Measurements from ENCODE around the gene MYO3A. TPM values are rescaled to one million over a fixed set of nuclear protein-coding genes. Genes with fewer than 3 reads are reported as not detected.

MYO3A gene
- not detected in 2 replicates for total RNA-seq (2014; rRNA removed; shearing (Covaris generic))
- not detected in 2 replicates for polyA plus RNA-seq (2014; cell fraction: nucleus; rRNA removed)

- no peak for DNase-seq (ENCODE audit: extremely low read depth, low read depth)
These were observed at the start of gene MYO3A for GRCh38 chr10:25933653-25934608. Gene MYO3A, plus strand, starts transcription at chr10:25934229. Its CDS starts 17,882 bp downstream, at chr10:25952111.

- DNase-seq (ENCODE audit: extremely low read depth, low read depth) = no peak
These were observed 45.4 kb upstream of the MYO3A start for GRCh38 chr10:25888627-25889026.

- DNase-seq (ENCODE audit: extremely low read depth, low read depth) = no peak
These were observed 43.0 kb upstream of the MYO3A start for GRCh38 chr10:25890995-25891394.

GRCh38 chr10:25895856-25896255 is 38.2 kb upstream of the MYO3A start:
- no peak for DNase-seq (ENCODE audit: extremely low read depth, low read depth)

GRCh38 chr10:25896421-25896820 is 37.6 kb upstream of the MYO3A start:
- DNase-seq (ENCODE audit: extremely low read depth, low read depth) = no peak

- DNase-seq (ENCODE audit: extremely low read depth, low read depth) = no peak
These were observed 34.7 kb upstream of the MYO3A start for GRCh38 chr10:25899304-25899703.

GRCh38 chr10:25901199-25901598 is 32.8 kb upstream of the MYO3A start:
- DNase-seq (ENCODE audit: extremely low read depth, low read depth) = no peak

- no peak for DNase-seq (ENCODE audit: extremely low read depth, low read depth)
These were observed 32.0 kb upstream of the MYO3A start for GRCh38 chr10:25902002-25902401.

GRCh38 chr10:25907261-25907660 is 26.8 kb upstream of the MYO3A start:
- DNase-seq (ENCODE audit: extremely low read depth, low read depth) = no peak

- DNase-seq (ENCODE audit: extremely low read depth, low read depth) = no peak
These were observed 21.2 kb upstream of the MYO3A start for GRCh38 chr10:25912866-25913265.

- no peak for DNase-seq (ENCODE audit: extremely low read depth, low read depth)
These were observed 19.3 kb upstream of the MYO3A start for GRCh38 chr10:25914776-25915175.

GRCh38 chr10:25934621-25935139 is 651 bp downstream of the MYO3A start:
- DNase-seq (ENCODE audit: extremely low read depth, low read depth) = no peak

- DNase-seq (ENCODE audit: extremely low read depth, low read depth) = no peak
These were observed 4.4 kb downstream of the MYO3A start for GRCh38 chr10:25938405-25938804.

GRCh38 chr10:25944771-25945170 is 10.7 kb downstream of the MYO3A start:
- no peak for DNase-seq (ENCODE audit: extremely low read depth, low read depth)

- DNase-seq (ENCODE audit: extremely low read depth, low read depth) = no peak
These were observed 18.8 kb downstream of the MYO3A start for GRCh38 chr10:25952857-25953256.

GRCh38 chr10:25954851-25955250 is 20.8 kb downstream of the MYO3A start:
- DNase-seq (ENCODE audit: extremely low read depth, low read depth) = no peak

GRCh38 chr10:25959540-25960232 is 25.7 kb downstream of the MYO3A start:
- no peak for DNase-seq (ENCODE audit: extremely low read depth, low read depth)

GRCh38 chr10:25965584-25965983 is 31.6 kb downstream of the MYO3A start:
- DNase-seq (ENCODE audit: extremely low read depth, low read depth) = no peak

- DNase-seq (ENCODE audit: extremely low read depth, low read depth) = no peak
These were observed 32.8 kb downstream of the MYO3A start for GRCh38 chr10:25966844-25967243.

- DNase-seq (ENCODE audit: extremely low read depth, low read depth) = no peak
These were observed 38.6 kb downstream of the MYO3A start for GRCh38 chr10:25972631-25973030.

- no peak for DNase-seq (ENCODE audit: extremely low read depth, low read depth)
These were observed 40.9 kb downstream of the MYO3A start for GRCh38 chr10:25974897-25975459.

All from NCI-H460 (cell line).